ENCODE measurements around the gene APOLD1.
A peak's percentile ranks its signal among the peaks of the same experiment; 100 is the strongest.
"Not testable (repeated sequence)": the region's sequence is repeated elsewhere in the genome, so short reads cannot be mapped to it uniquely, and the experiment has no call there.

APOLD1 gene

GRCh38 chr12:12803186-12803585 is 17.7 kb downstream of the APOLD1 start:
- no peak for TF ChIP-seq ZFX (IDR thresholded peaks at IDR 0.05)
- TF ChIP-seq, protein P1, sequence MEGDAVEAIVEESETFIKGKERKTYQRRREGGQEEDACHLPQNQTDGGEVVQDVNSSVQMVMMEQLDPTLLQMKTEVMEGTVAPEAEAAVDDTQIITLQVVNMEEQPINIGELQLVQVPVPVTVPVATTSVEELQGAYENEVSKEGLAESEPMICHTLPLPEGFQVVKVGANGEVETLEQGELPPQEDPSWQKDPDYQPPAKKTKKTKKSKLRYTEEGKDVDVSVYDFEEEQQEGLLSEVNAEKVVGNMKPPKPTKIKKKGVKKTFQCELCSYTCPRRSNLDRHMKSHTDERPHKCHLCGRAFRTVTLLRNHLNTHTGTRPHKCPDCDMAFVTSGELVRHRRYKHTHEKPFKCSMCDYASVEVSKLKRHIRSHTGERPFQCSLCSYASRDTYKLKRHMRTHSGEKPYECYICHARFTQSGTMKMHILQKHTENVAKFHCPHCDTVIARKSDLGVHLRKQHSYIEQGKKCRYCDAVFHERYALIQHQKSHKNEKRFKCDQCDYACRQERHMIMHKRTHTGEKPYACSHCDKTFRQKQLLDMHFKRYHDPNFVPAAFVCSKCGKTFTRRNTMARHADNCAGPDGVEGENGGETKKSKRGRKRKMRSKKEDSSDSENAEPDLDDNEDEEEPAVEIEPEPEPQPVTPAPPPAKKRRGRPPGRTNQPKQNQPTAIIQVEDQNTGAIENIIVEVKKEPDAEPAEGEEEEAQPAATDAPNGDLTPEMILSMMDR (conservative IDR thresholded peaks at IDR 0.05), result no peak
- no peak overlapping the region for H3K27ac ChIP-seq

DNA sequence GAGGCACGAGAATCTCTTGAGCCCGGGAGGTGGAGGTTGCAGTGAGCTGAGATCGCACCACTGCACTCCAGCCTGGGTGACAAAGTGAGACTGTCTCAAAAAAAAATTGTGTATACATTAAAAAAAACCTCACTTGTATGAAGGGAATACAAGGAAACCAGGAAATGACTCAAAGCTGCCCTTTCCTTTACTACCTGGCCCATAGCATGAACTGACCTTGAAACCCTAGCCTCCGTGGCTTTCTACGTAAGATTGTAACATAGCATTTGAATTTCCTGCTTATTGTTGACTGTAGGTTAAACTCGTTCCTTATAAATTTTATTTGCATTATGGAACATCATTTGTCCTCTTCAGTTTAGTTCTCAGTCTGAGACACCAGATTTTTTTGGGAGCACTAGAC is 18.6 kb downstream of the APOLD1 start:
- TF ChIP-seq, protein P1 (conservative IDR thresholded peaks at IDR 0.05), result no peak
- TF ChIP-seq ZFX (IDR thresholded peaks at IDR 0.05), result no peak
- H3K27ac ChIP-seq, result peak overlapping the region; percentile 56

DNA sequence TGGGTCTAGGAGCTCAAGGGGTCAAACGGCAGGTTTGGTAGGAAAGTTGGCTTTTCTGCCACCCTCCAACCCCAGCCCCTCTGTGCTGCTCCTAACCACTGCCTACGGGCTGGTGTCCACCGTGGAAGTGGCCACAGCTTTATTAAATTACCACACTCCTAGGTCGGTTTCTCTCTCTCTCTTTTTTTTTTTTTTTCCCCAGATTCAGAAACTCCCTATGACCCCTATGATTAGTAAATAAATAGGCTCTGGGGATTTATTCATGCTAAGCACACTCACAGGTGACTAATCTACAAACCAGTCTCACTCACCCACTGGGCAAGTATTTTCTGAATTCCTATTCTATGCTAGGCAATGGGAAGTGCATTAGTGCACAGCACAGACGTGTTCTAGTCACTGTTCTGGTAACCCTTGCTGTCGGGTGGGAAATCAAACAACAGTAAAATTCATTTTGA is 19.0 kb downstream of the APOLD1 start:
- TF ChIP-seq, protein P1 (conservative IDR thresholded peaks at IDR 0.05), result no peak
- no peak for TF ChIP-seq ZFX (IDR thresholded peaks at IDR 0.05)
- H3K27ac ChIP-seq, result peak overlapping the region; percentile 56

- no peak overlapping the region for H3K27ac ChIP-seq
- TF ChIP-seq, protein P1 (conservative IDR thresholded peaks at IDR 0.05), result no peak
- TF ChIP-seq ZFX (IDR thresholded peaks at IDR 0.05), result no peak
Observed at GRCh38 chr12:12806784-12807516, 21.5 kb downstream of the APOLD1 start.

- H3K27ac ChIP-seq, result not testable (repeated sequence)
Observed at GRCh38 chr12:12807517-12807903, 22.1 kb downstream of the APOLD1 start.

GRCh38 chr12:12807970-12808702 is 22.7 kb downstream of the APOLD1 start:
- TF ChIP-seq ZFX (IDR thresholded peaks at IDR 0.05), result no peak
- TF ChIP-seq, protein P1 (conservative IDR thresholded peaks at IDR 0.05), result no peak
- no peak overlapping the region for H3K27ac ChIP-seq

GRCh38 chr12:12810553-12811021 is 25.1 kb downstream of the APOLD1 start:
- TF ChIP-seq, protein P1 (conservative IDR thresholded peaks at IDR 0.05), result no peak
- no peak for TF ChIP-seq ZFX (IDR thresholded peaks at IDR 0.05)

More at GRCh38 chr12:12810553-12811021, 25.1 kb downstream of the APOLD1 start:
- H3K27ac ChIP-seq, result no peak overlapping the region

All from C4-2B (cell line).